Stimulated activated CD8-positive, alpha-beta memory T cell treated with anti-CD3 and anti-CD28 coated beads, Interleukin-12 subunit alpha, Interleukin-12 subunit beta, amount 100 ng/mL, for 1 hour (primary cell): ENCODE measurements around the gene TLCD1.
A peak's percentile ranks its signal among the peaks of the same experiment; 100 is the strongest.
"Not testable (repeated sequence)": the region's sequence is repeated elsewhere in the genome, so short reads cannot be mapped to it uniquely, and the experiment has no call there.

Experiments
- DNase-seq: peaks from one replicate; pipeline ENCODE4 v3.0.0-alpha.2; 2020; ENCODE audit warnings: low read depth

The TLCD1 gene

GRCh38 chr17:28728364-28729200, 2.5 kb upstream of the TLCD1 start, which contains the start of gene NEK8:
Gene NEK8 (plus strand): TSS chr17:28728788. CDS start chr17:28728814, 26 bp downstream.
- DNase-seq, result peak; percentile 98

- peak; percentile 85 for DNase-seq
These were observed 826 bp upstream of the TLCD1 start for GRCh38 chr17:28726627-28727491.

- no peak for DNase-seq
These were observed 290 bp downstream of the TLCD1 start for GRCh38 chr17:28725660-28726225.

GRCh38 chr17:28725166-28725659, 820 bp downstream of the TLCD1 start:
- no peak for DNase-seq

GRCh38 chr17:28724500-28725165, 1.4 kb downstream of the TLCD1 start:
- DNase-seq, result no peak

- DNase-seq, result not testable (repeated sequence)
These were observed 2.1 kb downstream of the TLCD1 start for GRCh38 chr17:28723836-28724499.

GRCh38 chr17:28723159-28723835, 2.7 kb downstream of the TLCD1 start:
- no peak for DNase-seq

GRCh38 chr17:28722417-28723158, 3.4 kb downstream of the TLCD1 start:
- no peak for DNase-seq

- not testable (repeated sequence) for DNase-seq
These were observed 5.1 kb downstream of the TLCD1 start for GRCh38 chr17:28720997-28721329.

GRCh38 chr17:28720247-28720996, 5.6 kb downstream of the TLCD1 start:
- no peak for DNase-seq

- no peak for DNase-seq
These were observed 7.0 kb downstream of the TLCD1 start for GRCh38 chr17:28719021-28719433.

- no peak for DNase-seq
These were observed 7.6 kb downstream of the TLCD1 start for GRCh38 chr17:28718333-28719020.

GRCh38 chr17:28717578-28718332, 8.3 kb downstream of the TLCD1 start, which contains the start of gene RAB34:
Gene RAB34 (minus strand): TSS chr17:28717868. CDS start chr17:28717266, 602 bp downstream.
- no peak for DNase-seq

- no peak for DNase-seq
These were observed 9.1 kb downstream of the TLCD1 start for GRCh38 chr17:28716740-28717577.

- no peak for DNase-seq
These were observed 10.8 kb downstream of the TLCD1 start for GRCh38 chr17:28715217-28715616.

- DNase-seq, result no peak
These were observed 11.8 kb downstream of the TLCD1 start for GRCh38 chr17:28714281-28714680.
